Measurements from ENCODE around the gene DHX32.

The DHX32 gene

GRCh38 chr10:125846894-125847293 lies 34.2 kb downstream of the DHX32 start:
- no peak for DNase-seq

GRCh38 chr10:125845617-125846016 lies 35.5 kb downstream of the DHX32 start:
- DNase-seq = no peak

GRCh38 chr10:125844751-125845221 lies 36.3 kb downstream of the DHX32 start:
- DNase-seq = no peak

GRCh38 chr10:125843603-125844329 lies 37.3 kb downstream of the DHX32 start:
- no peak for DNase-seq

- DNase-seq = no peak
These were observed 40.1 kb downstream of the DHX32 start for GRCh38 chr10:125840955-125841354.

- DNase-seq = no peak
These were observed 40.7 kb downstream of the DHX32 start for GRCh38 chr10:125840406-125840805.

- DNase-seq = no peak
These were observed 42.1 kb downstream of the DHX32 start for GRCh38 chr10:125838802-125839575.

GRCh38 chr10:125836746-125837145 lies 44.3 kb downstream of the DHX32 start:
- DNase-seq = no peak

- DNase-seq = no peak
These were observed 52.8 kb downstream of the DHX32 start for GRCh38 chr10:125828311-125828710.

- no peak for DNase-seq
These were observed 54.0 kb downstream of the DHX32 start for GRCh38 chr10:125827133-125827532.

GRCh38 chr10:125824736-125825135 lies 56.4 kb downstream of the DHX32 start:
- DNase-seq = no peak

GRCh38 chr10:125823663-125824251 lies 57.3 kb downstream of the DHX32 start:
- DNase-seq = peak in 1 of 2 donors; percentile 11

GRCh38 chr10:125822878-125823662 lies 58.0 kb downstream of the DHX32 start, which contains the start of the genes BCCIP and UROS:
BCCIP (plus strand) TSS chr10:125823546; CDS start chr10:125823558, 12 bp downstream.
UROS (minus strand) TSS chr10:125823258; CDS start chr10:125816499, 6,759 bp downstream.
- DNase-seq = peak; percentile 92

- no peak for DNase-seq
These were observed 60.4 kb downstream of the DHX32 start for GRCh38 chr10:125820701-125821100.

- no peak for DNase-seq
These were observed 63.6 kb downstream of the DHX32 start for GRCh38 chr10:125817337-125817946.

GRCh38 chr10:125816548-125816947 lies 64.5 kb downstream of the DHX32 start:
- no peak for DNase-seq

GRCh38 chr10:125815764-125816163 lies 65.3 kb downstream of the DHX32 start:
- DNase-seq = no peak

GRCh38 chr10:125812128-125812750 lies 68.9 kb downstream of the DHX32 start:
- DNase-seq = no peak

- no peak for DNase-seq
These were observed 69.8 kb downstream of the DHX32 start for GRCh38 chr10:125811251-125811650.

- no peak for DNase-seq
These were observed 73.0 kb downstream of the DHX32 start for GRCh38 chr10:125808047-125808446.

GRCh38 chr10:125802739-125803138 lies 78.4 kb downstream of the DHX32 start:
- no peak for DNase-seq

GRCh38 chr10:125802131-125802530 lies 79.0 kb downstream of the DHX32 start:
- no peak for DNase-seq
